Spleen (tissue), 7 donors: Measurements from ENCODE around the gene RPTOR.

Source experiments
- POLR2A ChIP-seq, 3 donors: fragments of 450-650 bp; IDR thresholded peaks; one replicate each; pipeline ENCODE4 v1.5.1; 2017; ENCODE audit warnings: antibody characterized with exemption in 3 of 3, mild to moderate bottlenecking in 1 of 3
- POLR2AphosphoS5 ChIP-seq, 3 donors: sonication (generic); formaldehyde crosslinking; IDR thresholded peaks; one replicate each; pipeline ENCODE4 v1.5.1; 2017; ENCODE audit warnings: antibody characterized with exemption in 3 of 3
- TF ChIP-seq, protein P1 (sequence below), 11 experiments: fragments of 200-600 bp in 7 of 11; fragments of 450-650 bp in 4 of 11; sonication (generic) in 4 of 11; IDR thresholded peaks in 8 of 11; conservative IDR thresholded peaks in 3 of 11; 1 replicate in 7 of 11; 2 replicates in 4 of 11; pipeline versions ENCODE4 v1.4.0 to v1.8.0; 2016 to 2021; ENCODE audit warnings: antibody characterized with exemption in 11 of 11, inconsistent platforms in 4 of 11, mild to moderate bottlenecking in 1 of 11
- donor health status: DM: no; HTN: no; CAD: no; lungs with moderate emphysema.
- donor health status: DM: no; HTN: no; CAD: no.
- donor health status: DM: no; HTN: no; CAD: no.

- TF ChIP-seq POLR2A (IDR thresholded peaks at IDR 0.05) (no peak), POLR2AphosphoS5 (IDR thresholded peaks at IDR 0.05) (no peak)
- TF ChIP-seq, protein P1, sequence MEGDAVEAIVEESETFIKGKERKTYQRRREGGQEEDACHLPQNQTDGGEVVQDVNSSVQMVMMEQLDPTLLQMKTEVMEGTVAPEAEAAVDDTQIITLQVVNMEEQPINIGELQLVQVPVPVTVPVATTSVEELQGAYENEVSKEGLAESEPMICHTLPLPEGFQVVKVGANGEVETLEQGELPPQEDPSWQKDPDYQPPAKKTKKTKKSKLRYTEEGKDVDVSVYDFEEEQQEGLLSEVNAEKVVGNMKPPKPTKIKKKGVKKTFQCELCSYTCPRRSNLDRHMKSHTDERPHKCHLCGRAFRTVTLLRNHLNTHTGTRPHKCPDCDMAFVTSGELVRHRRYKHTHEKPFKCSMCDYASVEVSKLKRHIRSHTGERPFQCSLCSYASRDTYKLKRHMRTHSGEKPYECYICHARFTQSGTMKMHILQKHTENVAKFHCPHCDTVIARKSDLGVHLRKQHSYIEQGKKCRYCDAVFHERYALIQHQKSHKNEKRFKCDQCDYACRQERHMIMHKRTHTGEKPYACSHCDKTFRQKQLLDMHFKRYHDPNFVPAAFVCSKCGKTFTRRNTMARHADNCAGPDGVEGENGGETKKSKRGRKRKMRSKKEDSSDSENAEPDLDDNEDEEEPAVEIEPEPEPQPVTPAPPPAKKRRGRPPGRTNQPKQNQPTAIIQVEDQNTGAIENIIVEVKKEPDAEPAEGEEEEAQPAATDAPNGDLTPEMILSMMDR (IDR thresholded peaks at IDR 0.05 in 8 of 11, conservative IDR thresholded peaks at IDR 0.05 in 3 of 11), result no peak
Observed at GRCh38 chr17:80882926-80883685, 338.5 kb downstream of the RPTOR start.
